HL-60 (cell line): ENCODE measurements around the gene FUNDC1.

Experiments used
- DNase-seq, 2 experiments: peaks; one replicate each; pipeline ENCODE4 v3.0.0-alpha.2; 2010 to 2020; ENCODE audit warnings: low read depth in 1 of 2, low spot score in 1 of 2
- H3K27ac ChIP-seq: fragments of 250-450 bp; sonication (Bioruptor Pico); replicated peaks from 2 replicates; pipeline ENCODE4 v1.5.1; 2020; ENCODE audit warnings: mild to moderate bottlenecking, moderate library complexity
- H3K27me3 ChIP-seq: fragments of 250-450 bp; sonication (Bioruptor Pico); 2 replicates; pipeline ENCODE4 v1.5.1; 2021; ENCODE audit warnings: mild to moderate bottlenecking, moderate library complexity; ENCODE audit not compliant: insufficient read depth, poor library complexity, severe bottlenecking
- H3K4me3 ChIP-seq: replicated peaks from 2 replicates; pipeline ENCODE4 v1.5.1; 2011; ENCODE audit warnings: mild to moderate bottlenecking, control low read depth, low read length; ENCODE audit not compliant: insufficient read depth
- GABPA ChIP-seq: IDR thresholded peaks from 2 replicates; pipeline ENCODE4 v1.6.1; 2012; ENCODE audit warnings: low read depth
- POLR2AphosphoS5 ChIP-seq: IDR thresholded peaks from 2 replicates; pipeline ENCODE4 v1.6.1; 2012; ENCODE audit warnings: low read depth
- SPI1 ChIP-seq: IDR thresholded peaks from 2 replicates; pipeline ENCODE4 v1.6.1; 2012; ENCODE audit warnings: low read depth, mild to moderate bottlenecking, borderline replicate concordance
- long read RNA-seq: library from polyadenylated mRNA; unstranded; transcript quantifications from one replicate; pipeline ENCODE4 v2.0.0, GENCODE V29; 2020
- TF ChIP-seq, protein P1 (sequence below): IDR thresholded peaks from one replicate; pipeline ENCODE4 v1.5.1; 2011; ENCODE audit warnings: low read length, control low read depth, inconsistent platforms; ENCODE audit not compliant: insufficient read depth
- TF ChIP-seq, protein P2 (sequence below): IDR thresholded peaks from 2 replicates; pipeline ENCODE4 v1.6.1; 2012; ENCODE audit warnings: low read depth; ENCODE audit not compliant: insufficient replicate concordance

FUNDC1 gene, protein sequence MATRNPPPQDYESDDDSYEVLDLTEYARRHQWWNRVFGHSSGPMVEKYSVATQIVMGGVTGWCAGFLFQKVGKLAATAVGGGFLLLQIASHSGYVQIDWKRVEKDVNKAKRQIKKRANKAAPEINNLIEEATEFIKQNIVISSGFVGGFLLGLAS
- long read RNA-seq, transcript FUNDC1-201 (5 exons, 1,196 nt) = major isoform, 9 of 10 reads
- long read RNA-seq, partial matches to known transcripts = 0 of 10 reads
- long read RNA-seq, other reads (novel, unspliced or antisense) = 0 of 10 reads

GRCh38 chrX:44542567-44543325 lies at the start of gene FUNDC1:
FUNDC1 (minus strand) TSS chrX:44542859; CDS start chrX:44542832, 27 bp downstream.
- DNase-seq = peak; percentile 78 to 97
- Histone ChIP-seq H3K27ac (peak within 1 kb of the TSS; percentile 68), H3K4me3 (peak within 1 kb of the TSS; percentile 62), H3K27me3 (no peaks in the 10 kb centered on the region)
- TF ChIP-seq, protein P1, sequence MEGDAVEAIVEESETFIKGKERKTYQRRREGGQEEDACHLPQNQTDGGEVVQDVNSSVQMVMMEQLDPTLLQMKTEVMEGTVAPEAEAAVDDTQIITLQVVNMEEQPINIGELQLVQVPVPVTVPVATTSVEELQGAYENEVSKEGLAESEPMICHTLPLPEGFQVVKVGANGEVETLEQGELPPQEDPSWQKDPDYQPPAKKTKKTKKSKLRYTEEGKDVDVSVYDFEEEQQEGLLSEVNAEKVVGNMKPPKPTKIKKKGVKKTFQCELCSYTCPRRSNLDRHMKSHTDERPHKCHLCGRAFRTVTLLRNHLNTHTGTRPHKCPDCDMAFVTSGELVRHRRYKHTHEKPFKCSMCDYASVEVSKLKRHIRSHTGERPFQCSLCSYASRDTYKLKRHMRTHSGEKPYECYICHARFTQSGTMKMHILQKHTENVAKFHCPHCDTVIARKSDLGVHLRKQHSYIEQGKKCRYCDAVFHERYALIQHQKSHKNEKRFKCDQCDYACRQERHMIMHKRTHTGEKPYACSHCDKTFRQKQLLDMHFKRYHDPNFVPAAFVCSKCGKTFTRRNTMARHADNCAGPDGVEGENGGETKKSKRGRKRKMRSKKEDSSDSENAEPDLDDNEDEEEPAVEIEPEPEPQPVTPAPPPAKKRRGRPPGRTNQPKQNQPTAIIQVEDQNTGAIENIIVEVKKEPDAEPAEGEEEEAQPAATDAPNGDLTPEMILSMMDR = no peak
- TF ChIP-seq SPI1 (no peak), POLR2AphosphoS5 (no peak), GABPA (no peak)
- TF ChIP-seq, protein P2, sequence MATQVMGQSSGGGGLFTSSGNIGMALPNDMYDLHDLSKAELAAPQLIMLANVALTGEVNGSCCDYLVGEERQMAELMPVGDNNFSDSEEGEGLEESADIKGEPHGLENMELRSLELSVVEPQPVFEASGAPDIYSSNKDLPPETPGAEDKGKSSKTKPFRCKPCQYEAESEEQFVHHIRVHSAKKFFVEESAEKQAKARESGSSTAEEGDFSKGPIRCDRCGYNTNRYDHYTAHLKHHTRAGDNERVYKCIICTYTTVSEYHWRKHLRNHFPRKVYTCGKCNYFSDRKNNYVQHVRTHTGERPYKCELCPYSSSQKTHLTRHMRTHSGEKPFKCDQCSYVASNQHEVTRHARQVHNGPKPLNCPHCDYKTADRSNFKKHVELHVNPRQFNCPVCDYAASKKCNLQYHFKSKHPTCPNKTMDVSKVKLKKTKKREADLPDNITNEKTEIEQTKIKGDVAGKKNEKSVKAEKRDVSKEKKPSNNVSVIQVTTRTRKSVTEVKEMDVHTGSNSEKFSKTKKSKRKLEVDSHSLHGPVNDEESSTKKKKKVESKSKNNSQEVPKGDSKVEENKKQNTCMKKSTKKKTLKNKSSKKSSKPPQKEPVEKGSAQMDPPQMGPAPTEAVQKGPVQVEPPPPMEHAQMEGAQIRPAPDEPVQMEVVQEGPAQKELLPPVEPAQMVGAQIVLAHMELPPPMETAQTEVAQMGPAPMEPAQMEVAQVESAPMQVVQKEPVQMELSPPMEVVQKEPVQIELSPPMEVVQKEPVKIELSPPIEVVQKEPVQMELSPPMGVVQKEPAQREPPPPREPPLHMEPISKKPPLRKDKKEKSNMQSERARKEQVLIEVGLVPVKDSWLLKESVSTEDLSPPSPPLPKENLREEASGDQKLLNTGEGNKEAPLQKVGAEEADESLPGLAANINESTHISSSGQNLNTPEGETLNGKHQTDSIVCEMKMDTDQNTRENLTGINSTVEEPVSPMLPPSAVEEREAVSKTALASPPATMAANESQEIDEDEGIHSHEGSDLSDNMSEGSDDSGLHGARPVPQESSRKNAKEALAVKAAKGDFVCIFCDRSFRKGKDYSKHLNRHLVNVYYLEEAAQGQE = no peak

DNA sequence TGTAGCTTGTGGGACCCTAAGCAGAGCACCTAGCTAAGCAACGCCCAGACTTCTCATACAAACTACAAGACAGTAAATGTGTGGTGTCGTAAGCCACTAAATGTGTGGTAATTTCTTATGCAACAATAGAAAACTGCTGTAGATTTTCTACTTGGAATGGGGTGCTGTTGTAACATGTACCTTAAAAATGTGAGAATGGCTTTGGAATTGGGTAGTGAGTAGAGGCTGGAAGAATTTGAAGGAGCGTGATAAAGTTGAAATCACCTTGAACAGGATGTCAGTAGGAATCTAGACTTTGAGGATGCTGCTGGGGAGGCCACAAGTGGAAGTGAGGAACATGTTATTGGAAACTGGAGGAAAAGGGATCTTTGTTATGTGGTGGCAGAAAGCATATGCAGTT lies 43.2 kb upstream of the FUNDC1 start:
- TF ChIP-seq POLR2AphosphoS5 (no peak), GABPA (no peak)
- no peak overlapping the region for H3K4me3 ChIP-seq
- DNase-seq = peak; percentile 33 to 34
- H3K27me3 ChIP-seq = no peaks in the 10 kb centered on the region
- no peak overlapping the region for H3K27ac ChIP-seq

DNA sequence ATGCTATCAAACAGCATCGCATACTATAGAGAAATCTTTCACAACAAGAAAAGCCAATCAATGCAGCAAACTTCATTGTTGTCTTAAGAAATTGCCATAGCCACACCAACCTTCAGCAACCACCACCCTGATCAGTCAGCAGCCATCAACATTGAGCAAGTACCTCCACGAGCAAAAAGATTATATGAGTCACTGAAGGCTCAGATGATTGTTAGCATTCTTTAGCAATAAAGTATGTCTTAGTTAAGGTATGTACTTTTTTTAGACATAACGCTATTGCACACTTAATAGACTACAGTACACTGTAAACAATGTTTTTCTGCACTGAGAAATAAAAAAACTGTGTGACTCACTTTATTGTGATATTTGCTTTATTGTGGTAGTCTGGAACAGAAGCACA lies 37.8 kb upstream of the FUNDC1 start:
- TF ChIP-seq POLR2AphosphoS5 (no peak), GABPA (no peak), SPI1 (no peak)
- TF ChIP-seq, protein P1 = no peak
- TF ChIP-seq, protein P2 = no peak
- no peak overlapping the region for H3K27ac ChIP-seq
- no peak for DNase-seq
- no peaks in the 10 kb centered on the region for H3K27me3 ChIP-seq
- no peak overlapping the region for H3K4me3 ChIP-seq

- H3K4me3 ChIP-seq = no peak overlapping the region
- TF ChIP-seq, protein P2 = no peak
- TF ChIP-seq, protein P1 = no peak
- TF ChIP-seq GABPA (no peak), SPI1 (no peak), POLR2AphosphoS5 (no peak)
Observed at GRCh38 chrX:44572340-44572938, 29.8 kb upstream of the FUNDC1 start.

More at GRCh38 chrX:44572340-44572938, 29.8 kb upstream of the FUNDC1 start:
- no peak for DNase-seq
- H3K27ac ChIP-seq = no peak overlapping the region
- no peaks in the 10 kb centered on the region for H3K27me3 ChIP-seq
